IMR-90 (cell line): ENCODE results near the gene CTNNA1. TPM values are rescaled to one million over a fixed set of nuclear protein-coding genes. Genes with fewer than 3 reads are reported as not detected.

ENCODE experiments used
- ATAC-seq: fragments of 200-7000 bp; cut with Tn5 transposase; 2 replicates; pipeline ENCODE4 v1.9.1; 2020; ENCODE audit warnings: low read depth, mild to moderate bottlenecking, moderate library complexity
- BruUV-seq: library from RNA; stranded (reverse); fragments of 400-500 nt; replicated peaks from 2 replicates; lab custom pipeline; 2021; lab: Mats Ljungman, UMichigan
- CTCF ChIA-PET: fragments of 300-600 bp; formaldehyde crosslinking; extraction: SDS; loops from one replicate; lab custom pipeline; 2021; ENCODE audit warnings: antibody characterized with exemption; lab: Yijun Ruan, JAX
- POLR2A ChIA-PET: fragments of 300-600 bp; sonication (Branson Sonifier 250); formaldehyde crosslinking; loops from one replicate; lab custom pipeline; 2022; ENCODE audit warnings: antibody characterized with exemption; ENCODE audit not compliant: unreplicated experiment; lab: Charles Lee
- DNase-seq: peaks from one replicate; pipeline ENCODE4 v3.0.0; 2013
- H2AFZ ChIP-seq: replicated peaks from 2 replicates; pipeline ENCODE3; 2013; ENCODE audit warnings: low read length, mild to moderate bottlenecking; ENCODE audit not compliant: poor library complexity
- H2AK5ac ChIP-seq: 2 replicates; pipeline ENCODE4 v1.6.1; 2013; ENCODE audit warnings: low read depth, low read length, inconsistent platforms
- H2AK9ac ChIP-seq: replicated peaks from 2 replicates; pipeline ENCODE3; 2013; ENCODE audit warnings: mild to moderate bottlenecking, low read depth, low read length, moderate library complexity; ENCODE audit not compliant: poor library complexity
- H2BK120ac ChIP-seq: 2 replicates; pipeline ENCODE4 v1.6.1; 2013; ENCODE audit warnings: low read depth, low read length, inconsistent platforms
- H2BK15ac ChIP-seq: 3 replicates; pipeline ENCODE4 v1.6.1; 2013; ENCODE audit warnings: low read depth, low read length, inconsistent platforms
- H2BK20ac ChIP-seq: 2 replicates; pipeline ENCODE4 v1.6.1; 2013; ENCODE audit warnings: low read depth, mild to moderate bottlenecking, inconsistent platforms, low read length, moderate library complexity
- H2BK5ac ChIP-seq: 2 replicates; pipeline ENCODE4 v1.6.1; 2013; ENCODE audit warnings: mild to moderate bottlenecking, low read depth, low read length, inconsistent platforms; ENCODE audit not compliant: poor library complexity, severe bottlenecking
- H3K14ac ChIP-seq: replicated peaks from 2 replicates; pipeline ENCODE4 v1.6.1; 2013; ENCODE audit warnings: low read depth, low read length, inconsistent platforms
- H3K18ac ChIP-seq: 2 replicates; pipeline ENCODE4 v1.6.1; 2013; ENCODE audit warnings: low read depth, low read length, control low read depth
- H3K23ac ChIP-seq: 2 replicates; pipeline ENCODE4 v1.6.1; 2013; ENCODE audit warnings: low read depth, low read length, inconsistent platforms
- H3K27ac ChIP-seq: 2 replicates; pipeline ENCODE4 v1.5.1; 2013; ENCODE audit warnings: mild to moderate bottlenecking, control low read depth, low read length; ENCODE audit not compliant: insufficient read depth
- H3K27me3 ChIP-seq: 2 replicates; pipeline ENCODE4 v1.6.1; 2013; ENCODE audit warnings: low read length; ENCODE audit not compliant: control insufficient read depth, insufficient read depth
- H3K36me3 ChIP-seq: 2 replicates; pipeline ENCODE4 v1.6.1; 2013; ENCODE audit warnings: low read length, mixed read lengths; ENCODE audit not compliant: control insufficient read depth, insufficient read depth
- H3K4ac ChIP-seq: 2 replicates; pipeline ENCODE4 v1.6.1; 2013; ENCODE audit warnings: low read depth, low read length, inconsistent platforms
- H3K4me1 ChIP-seq: 2 replicates; pipeline ENCODE4 v1.6.1; 2013; ENCODE audit warnings: low read length, mixed read lengths; ENCODE audit not compliant: control insufficient read depth, insufficient read depth
- H3K4me2 ChIP-seq: 2 replicates; pipeline ENCODE4 v1.6.1; 2013; ENCODE audit warnings: low read depth, mild to moderate bottlenecking, control low read depth, low read length, moderate library complexity
- H3K4me3 ChIP-seq: 2 replicates; pipeline ENCODE4 v1.5.1; 2013; ENCODE audit warnings: low read depth, mild to moderate bottlenecking, control low read depth, low read length, moderate library complexity; ENCODE audit not compliant: insufficient read depth
- H3K56ac ChIP-seq: 2 replicates; pipeline ENCODE4 v1.6.1; 2013; ENCODE audit warnings: low read length, inconsistent platforms; ENCODE audit not compliant: insufficient read depth; ENCODE audit errors: extremely low read depth
- H3K79me1 ChIP-seq, 2 experiments: 2 replicates each; pipeline ENCODE4 v1.6.1; 2013; ENCODE audit warnings: low read length in 2 of 2, inconsistent platforms in 1 of 2, low read depth in 1 of 2
- H3K9ac ChIP-seq: 2 replicates; pipeline ENCODE4 v1.6.1; 2013; ENCODE audit warnings: low read depth, low read length, control low read depth
- H3K9me1 ChIP-seq: 2 replicates; pipeline ENCODE4 v1.6.1; 2013; ENCODE audit warnings: low read length, inconsistent platforms; ENCODE audit not compliant: insufficient read depth
- H3K9me3 ChIP-seq: 2 replicates; pipeline ENCODE4 v1.6.1; 2013; ENCODE audit warnings: low read length; ENCODE audit not compliant: control insufficient read depth, insufficient read depth
- H4K20me1 ChIP-seq: 2 replicates; pipeline ENCODE4 v1.6.1; 2013; ENCODE audit warnings: low read length, inconsistent platforms; ENCODE audit not compliant: insufficient read depth
- H4K5ac ChIP-seq: 2 replicates; pipeline ENCODE4 v1.6.1; 2013; ENCODE audit warnings: mild to moderate bottlenecking, low read depth, low read length, control low read depth
- H4K8ac ChIP-seq, 2 experiments: 2 replicates each; pipeline ENCODE4 v1.6.1; 2013; ENCODE audit warnings: low read depth in 2 of 2, low read length in 2 of 2, control low read depth in 1 of 2, inconsistent platforms in 1 of 2
- H4K91ac ChIP-seq: 2 replicates; pipeline ENCODE4 v1.6.1; 2013; ENCODE audit warnings: low read depth, low read length, inconsistent platforms; ENCODE audit not compliant: insufficient read depth
- CEBPB ChIP-seq: IDR thresholded peaks from 2 replicates; pipeline ENCODE4 v1.6.1; 2012; ENCODE audit warnings: low read depth, low read length, improper control_type of control experiment
- CHD1 ChIP-seq: IDR thresholded peaks from 2 replicates; pipeline ENCODE4 v1.6.1; 2012; ENCODE audit warnings: low read depth, low read length, improper control_type of control experiment
- MXI1 ChIP-seq: IDR thresholded peaks from 2 replicates; pipeline ENCODE4 v1.6.1; 2012; ENCODE audit warnings: low read depth, mild to moderate bottlenecking, low read length, moderate library complexity, borderline replicate concordance
- RAD21 ChIP-seq: IDR thresholded peaks from 2 replicates; pipeline ENCODE4 v1.6.1; 2012; ENCODE audit warnings: low read length, improper control_type of control experiment
- RCOR1 ChIP-seq: IDR thresholded peaks from 2 replicates; pipeline ENCODE4 v1.6.1; 2012; ENCODE audit warnings: mild to moderate bottlenecking, low read length, improper control_type of control experiment; ENCODE audit not compliant: insufficient replicate concordance
- WGBS, 2 experiments: methylation state at CpG; one replicate each; pipeline versions ENCODE4 v1.1.5 to v1.1.7; 2013; ENCODE audit warnings: missing lambda C conversion rate in 2 of 2; ENCODE audit not compliant: insufficient read length in 1 of 2; ENCODE audit errors: extremely low coverage in 2 of 2; 5-methylcytosine and 5-hydroxymethylcytosine counted together
- dilution Hi-C: fragments of 300-500 bp; cut with HindIII; formaldehyde crosslinking; loops from one replicate; pipeline ENCODE4 v1.14.3; 2018; ENCODE audit warnings: low sequenced_read_pairs; ENCODE audit not compliant: unreplicated experiment
- in situ Hi-C: fragments of 300-500 bp; cut with MboI; formaldehyde crosslinking; loops from 3 replicates; pipeline ENCODE4 v1.14.3; 2019; ENCODE audit warnings: low sequenced_read_pairs, inconsistent platforms, mixed read lengths
- intact Hi-C: fragments of 100-400 bp; cut with micrococcal nuclease; formaldehyde crosslinking; loops from 2 replicates; pipeline ENCODE4 v1.10.0; 2022
- polyA plus RNA-seq, 3 experiments: library from polyadenylated mRNA; depleted of rRNA; stranded (reverse); fragments of >200 nt; gene quantifications; 2 replicates each; pipeline ENCODE4 v1.2.3, GENCODE V29; 2012; ENCODE audit warnings: low replicate concordance in 1 of 3
- total RNA-seq: library from RNA; depleted of rRNA; stranded (reverse); fragments of >200 nt; gene quantifications from 2 replicates; pipeline ENCODE4 v1.2.3, GENCODE V29; 2012
- TF ChIP-seq, protein P1 (sequence below): fragments of 150-350 bp; IDR thresholded peaks from 2 replicates; pipeline ENCODE4 v1.6.1; 2017; ENCODE audit warnings: mild to moderate bottlenecking, antibody characterized with exemption, low read length, low read depth

Gene CTNNA1
- total and polyA plus RNA-seq, 2 of the 4 experiments (the other 2 are of a cell fraction): 220 to 471 TPM

DNA sequence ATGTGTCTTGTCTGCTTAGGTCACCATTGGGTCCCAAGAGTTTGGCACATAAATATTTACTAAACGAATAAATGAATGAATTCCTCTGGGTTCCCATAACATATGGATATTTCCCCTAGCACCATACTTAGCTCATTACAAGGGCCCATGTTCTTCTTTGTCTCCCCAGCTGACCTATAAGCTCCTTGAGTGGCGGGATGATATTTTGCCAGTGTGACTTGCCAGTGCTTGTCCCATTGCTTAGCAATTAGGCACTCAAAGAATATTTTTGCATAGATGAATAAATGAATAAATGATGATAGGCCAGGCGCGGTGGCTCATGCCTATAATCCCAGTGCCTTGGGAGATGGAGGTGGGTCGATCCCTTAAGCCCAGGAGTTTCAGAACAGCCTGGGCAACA, 16.9 kb upstream of the CTNNA1 start:
- no peak for DNase-seq
- no peaks in the 10 kb centered on the region for H4K20me1 ChIP-seq
- H4K5ac ChIP-seq: no peak overlapping the region
- H3K27ac ChIP-seq: no peak overlapping the region
- no peak overlapping the region for H3K4me3 ChIP-seq
- H2BK5ac ChIP-seq: no peak overlapping the region
- no peaks in the 10 kb centered on the region for H3K9me1 ChIP-seq
- H3K4me2 ChIP-seq: no peak overlapping the region
- no peak for ATAC-seq
- H3K9ac ChIP-seq: no peak overlapping the region
- H3K14ac ChIP-seq: no peak overlapping the region
- TF ChIP-seq MXI1 (no peak), RAD21 (no peak), CEBPB (no peak), RCOR1 (no peak), CHD1 (no peak)
- TF ChIP-seq, protein P1, sequence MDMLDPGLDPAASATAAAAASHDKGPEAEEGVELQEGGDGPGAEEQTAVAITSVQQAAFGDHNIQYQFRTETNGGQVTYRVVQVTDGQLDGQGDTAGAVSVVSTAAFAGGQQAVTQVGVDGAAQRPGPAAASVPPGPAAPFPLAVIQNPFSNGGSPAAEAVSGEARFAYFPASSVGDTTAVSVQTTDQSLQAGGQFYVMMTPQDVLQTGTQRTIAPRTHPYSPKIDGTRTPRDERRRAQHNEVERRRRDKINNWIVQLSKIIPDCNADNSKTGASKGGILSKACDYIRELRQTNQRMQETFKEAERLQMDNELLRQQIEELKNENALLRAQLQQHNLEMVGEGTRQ: no peak
- in situ Hi-C loops: no loop called here
- H4K8ac ChIP-seq: no peak overlapping the region
- no peak overlapping the region for H3K23ac ChIP-seq
- no peak overlapping the region for H3K56ac ChIP-seq
- BruUV-seq: no TSS peak
- H3K9me3 ChIP-seq: no peaks in the 10 kb centered on the region
- CTCF ChIA-PET: no interaction called here
- whole genome bisulfite sequencing, 2 experiments: no CpG with 5 or more reads among the region's 5 CpGs
- H2BK20ac ChIP-seq: no peak overlapping the region
- no peak overlapping the region for H2AK5ac ChIP-seq
- H4K91ac ChIP-seq: no peak overlapping the region
- H3K27me3 ChIP-seq: peaks cover 12% of the 10 kb centered on the region
- no peak overlapping the region for H3K18ac ChIP-seq
- no peak overlapping the region for H2AFZ ChIP-seq
- H3K4me1 ChIP-seq: no peaks in the 10 kb centered on the region
- POLR2A ChIA-PET: no interaction called here
- intact Hi-C loops: no loop called here
- no peak overlapping the region for H2BK15ac ChIP-seq
- no peak overlapping the region for H3K4ac ChIP-seq
- H3K79me1 ChIP-seq: no peaks in the 10 kb centered on the region
- no peak overlapping the region for H2BK120ac ChIP-seq
- no peaks in the 10 kb centered on the region for H3K36me3 ChIP-seq
- no peak overlapping the region for H2AK9ac ChIP-seq
- dilution Hi-C loops: no loop called here
